22Rv1 (cell line): ENCODE results near the gene GMPR2.

Source experiments
- CTCF ChIP-seq: fragments of 450-650 bp; IDR thresholded peaks from 2 replicates; pipeline ENCODE4 v1.5.1; 2017; ENCODE audit warnings: mild to moderate bottlenecking
- ZFX ChIP-seq: fragments of 450-650 bp; IDR thresholded peaks from 2 replicates; pipeline ENCODE4 v1.6.1; 2017; ENCODE audit warnings: antibody characterized with exemption, borderline replicate concordance

- TF ChIP-seq CTCF (no peak), ZFX (no peak)
Observed at GRCh38 chr14:24251880-24252288, 19.2 kb downstream of the GMPR2 start.
